ENCODE measurements around the gene CA11.

CA11 gene

DNA sequence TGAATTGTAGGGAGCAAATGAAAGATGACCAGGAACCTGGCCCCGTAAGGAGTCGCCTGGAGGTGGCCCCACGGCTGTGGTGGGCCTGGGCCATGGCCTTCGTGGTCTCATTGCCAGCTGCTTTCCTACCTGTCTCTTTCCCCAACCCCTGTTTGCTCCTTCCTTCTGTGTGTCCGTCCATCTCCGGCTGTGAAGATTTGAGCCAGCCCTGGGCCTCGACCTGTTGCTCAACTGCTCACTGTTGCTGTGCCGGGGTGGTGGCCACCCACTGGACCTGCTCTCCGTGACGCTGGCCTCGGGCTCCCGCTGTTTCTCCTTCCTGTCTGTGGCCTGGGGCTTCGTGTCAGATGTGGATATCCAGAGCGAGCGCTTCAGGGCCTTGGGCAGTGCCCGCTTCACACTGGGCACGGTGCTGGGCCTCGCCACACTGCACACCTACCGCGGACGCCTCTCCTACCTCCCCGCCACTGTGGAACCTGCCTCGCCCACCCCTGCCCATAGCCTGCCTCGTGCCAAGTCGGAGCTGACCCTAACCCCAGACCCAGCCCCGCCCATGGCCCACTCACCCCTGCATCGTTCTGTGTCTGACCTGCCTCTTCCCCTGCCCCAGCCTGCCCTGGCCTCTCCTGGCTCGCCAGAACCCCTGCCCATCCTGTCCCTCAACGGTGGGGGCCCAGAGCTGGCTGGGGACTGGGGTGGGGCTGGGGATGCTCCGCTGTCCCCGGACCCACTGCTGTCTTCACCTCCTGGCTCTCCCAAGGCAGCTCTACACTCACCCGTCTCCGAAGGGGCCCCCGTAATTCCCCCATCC lies 17.3 kb downstream of the CA11 start:
- no peak for DNase-seq (ENCODE audit: low read depth)

DNA sequence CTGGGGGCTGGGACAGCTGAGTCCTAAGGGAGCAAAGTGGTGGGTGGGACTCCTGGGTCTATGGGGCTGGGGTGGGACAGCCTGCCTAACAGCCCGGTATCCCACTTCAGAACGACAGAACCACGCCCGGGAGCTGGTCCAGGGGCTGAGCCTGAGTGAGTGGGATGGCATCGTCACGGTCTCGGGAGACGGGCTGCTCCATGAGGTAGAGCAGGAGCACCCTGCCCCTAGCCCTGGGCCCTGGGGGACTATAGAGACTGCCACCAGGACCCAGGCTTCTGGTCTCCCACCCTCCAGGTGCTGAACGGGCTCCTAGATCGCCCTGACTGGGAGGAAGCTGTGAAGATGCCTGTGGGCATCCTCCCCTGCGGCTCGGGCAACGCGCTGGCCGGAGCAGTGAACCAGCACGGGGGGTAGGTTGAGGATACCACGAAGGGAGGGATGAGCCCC lies 18.1 kb downstream of the CA11 start:
- DNase-seq (ENCODE audit: low read depth): no peak

DNA sequence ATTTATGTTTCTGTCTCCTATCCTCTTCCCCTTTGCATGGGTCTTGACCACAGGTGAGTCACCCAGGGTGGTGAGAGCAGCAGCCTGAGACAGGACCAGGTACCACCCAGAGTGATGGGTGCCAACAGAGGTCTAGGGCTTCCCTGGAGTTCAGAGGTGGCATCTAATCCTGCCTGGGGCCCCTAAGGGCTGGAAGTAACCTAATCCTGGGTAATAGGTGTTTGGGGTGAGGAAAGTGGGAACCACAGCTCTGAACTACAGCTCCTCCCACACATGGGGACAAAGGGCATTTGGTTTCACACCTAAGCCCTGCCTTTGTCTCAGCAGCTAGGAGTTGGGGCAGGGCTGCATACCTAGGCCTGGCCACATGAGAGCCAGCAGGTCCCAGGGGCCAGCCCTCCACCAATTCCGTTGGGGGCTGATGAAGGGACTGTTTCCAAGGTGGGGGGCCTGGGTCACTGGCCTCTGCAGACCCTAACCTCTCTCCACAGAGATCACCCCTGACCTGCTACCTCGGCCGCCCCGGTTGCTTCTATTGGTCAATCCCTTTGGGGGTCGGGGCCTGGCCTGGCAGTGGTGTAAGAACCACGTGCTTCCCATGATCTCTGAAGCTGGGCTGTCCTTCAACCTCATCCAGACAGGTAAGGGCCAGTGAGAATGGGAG lies 18.7 kb downstream of the CA11 start:
- no peak for DNase-seq (ENCODE audit: low read depth)

DNA sequence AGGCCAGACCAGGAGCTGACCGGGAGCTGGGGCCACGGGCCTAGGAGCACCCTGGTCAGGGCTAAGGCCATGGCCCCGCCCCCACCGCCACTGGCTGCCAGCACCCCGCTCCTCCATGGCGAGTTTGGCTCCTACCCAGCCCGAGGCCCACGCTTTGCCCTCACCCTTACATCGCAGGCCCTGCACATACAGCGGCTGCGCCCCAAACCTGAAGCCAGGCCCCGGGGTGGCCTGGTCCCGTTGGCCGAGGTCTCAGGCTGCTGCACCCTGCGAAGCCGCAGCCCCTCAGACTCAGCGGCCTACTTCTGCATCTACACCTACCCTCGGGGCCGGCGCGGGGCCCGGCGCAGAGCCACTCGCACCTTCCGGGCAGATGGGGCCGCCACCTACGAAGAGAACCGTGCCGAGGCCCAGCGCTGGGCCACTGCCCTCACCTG lies 20.1 kb downstream of the CA11 start:
- DNase-seq (ENCODE audit: low read depth): no peak

DNA sequence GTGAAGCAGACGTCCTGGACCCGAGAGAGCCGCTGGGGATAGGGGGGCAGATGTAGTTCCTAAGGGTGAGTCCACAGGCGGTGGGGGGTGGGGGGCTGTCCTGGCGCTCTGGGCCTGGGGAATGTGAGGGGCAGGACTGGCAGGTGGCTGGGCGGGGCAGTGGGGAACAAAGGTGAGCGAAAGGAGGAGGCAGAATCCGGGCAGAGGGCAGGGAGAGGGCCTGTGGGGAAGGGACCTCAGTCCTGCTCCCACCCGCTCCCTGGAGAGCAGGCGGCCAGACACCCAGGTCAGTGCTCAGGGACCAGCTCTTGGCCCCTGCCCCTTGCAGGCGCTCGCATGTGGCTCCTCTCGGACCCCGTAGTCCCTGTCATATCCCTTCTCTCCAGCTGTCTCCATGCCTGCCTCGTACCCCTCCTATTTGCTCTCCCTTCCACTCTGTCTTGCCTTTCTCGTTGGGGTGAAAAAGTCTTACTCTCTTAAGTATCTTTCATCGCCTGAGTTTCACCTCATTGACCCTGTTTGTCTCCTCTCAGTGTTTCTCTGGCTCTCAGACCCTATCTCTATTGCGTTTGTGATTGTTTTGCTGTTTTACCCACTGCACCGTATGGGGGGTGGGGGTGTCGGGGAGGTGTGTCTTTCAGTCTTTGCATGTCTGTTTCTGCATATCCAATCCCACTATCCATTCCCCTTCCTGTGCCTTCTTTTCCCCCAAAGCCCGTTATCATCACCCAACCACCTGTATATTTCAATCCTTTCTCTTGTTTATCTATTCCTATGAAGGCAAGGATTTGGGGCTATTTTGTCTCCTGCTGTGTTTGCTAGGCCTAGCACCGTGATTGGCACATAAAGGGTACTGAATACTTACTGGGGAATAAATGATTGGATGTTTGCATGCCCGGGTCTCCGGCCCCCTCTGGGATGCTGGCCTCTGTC lies 20.9 kb downstream of the CA11 start:
- no peak for DNase-seq (ENCODE audit: low read depth)

DNA sequence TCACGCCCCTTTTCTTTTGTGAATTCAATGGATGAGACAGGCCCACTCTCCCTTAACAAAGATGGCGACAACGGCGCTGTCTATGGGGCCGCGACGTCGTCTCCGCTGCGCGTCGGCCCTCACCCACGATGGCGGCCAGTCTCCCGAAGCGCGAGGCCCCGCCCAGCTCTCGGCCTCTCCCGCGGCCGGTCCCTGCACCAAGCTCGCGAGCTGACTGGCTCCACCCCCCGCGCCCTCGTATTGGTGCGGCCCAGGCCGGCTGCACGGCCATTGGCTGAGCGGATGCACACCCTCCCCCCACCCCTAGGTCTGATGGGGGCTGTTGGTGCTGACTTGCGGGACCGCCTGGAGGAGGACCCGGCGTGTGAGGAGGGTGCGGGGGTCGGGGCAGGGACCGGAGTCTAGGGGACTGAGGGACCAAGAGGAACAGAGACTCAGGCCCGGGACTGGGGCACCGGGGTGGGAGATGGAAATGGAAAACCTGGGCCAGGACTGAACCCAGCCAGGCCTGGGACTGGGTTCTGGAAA lies 21.9 kb downstream of the CA11 start:
- DNase-seq (ENCODE audit: low read depth): peak; percentile 86

DNA sequence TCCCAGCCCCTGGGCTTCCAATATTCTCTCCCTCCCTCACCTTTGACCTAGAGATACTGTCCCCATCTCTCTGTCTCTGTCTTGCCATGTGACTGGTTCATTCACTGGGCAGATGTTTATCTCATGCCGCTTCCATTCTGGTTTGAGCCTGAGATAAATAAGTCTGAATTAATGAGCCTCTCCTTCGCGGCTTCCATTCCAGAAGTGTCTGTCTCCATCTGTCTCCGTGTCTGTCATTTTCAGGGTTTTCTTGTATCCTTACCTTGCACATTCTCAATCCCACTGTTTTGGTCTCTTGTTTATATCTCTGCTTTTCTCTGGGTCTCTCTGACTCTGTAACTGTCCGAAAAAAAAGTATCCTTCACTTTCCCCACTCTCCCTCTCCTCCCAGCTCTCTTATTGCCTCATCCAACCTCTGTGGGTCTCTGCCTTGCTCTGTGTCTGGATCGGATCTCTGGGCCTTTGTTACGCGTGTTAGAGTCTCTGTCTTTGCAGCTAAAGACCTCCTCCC lies 22.4 kb downstream of the CA11 start:
- no peak for DNase-seq (ENCODE audit: low read depth)

DNA sequence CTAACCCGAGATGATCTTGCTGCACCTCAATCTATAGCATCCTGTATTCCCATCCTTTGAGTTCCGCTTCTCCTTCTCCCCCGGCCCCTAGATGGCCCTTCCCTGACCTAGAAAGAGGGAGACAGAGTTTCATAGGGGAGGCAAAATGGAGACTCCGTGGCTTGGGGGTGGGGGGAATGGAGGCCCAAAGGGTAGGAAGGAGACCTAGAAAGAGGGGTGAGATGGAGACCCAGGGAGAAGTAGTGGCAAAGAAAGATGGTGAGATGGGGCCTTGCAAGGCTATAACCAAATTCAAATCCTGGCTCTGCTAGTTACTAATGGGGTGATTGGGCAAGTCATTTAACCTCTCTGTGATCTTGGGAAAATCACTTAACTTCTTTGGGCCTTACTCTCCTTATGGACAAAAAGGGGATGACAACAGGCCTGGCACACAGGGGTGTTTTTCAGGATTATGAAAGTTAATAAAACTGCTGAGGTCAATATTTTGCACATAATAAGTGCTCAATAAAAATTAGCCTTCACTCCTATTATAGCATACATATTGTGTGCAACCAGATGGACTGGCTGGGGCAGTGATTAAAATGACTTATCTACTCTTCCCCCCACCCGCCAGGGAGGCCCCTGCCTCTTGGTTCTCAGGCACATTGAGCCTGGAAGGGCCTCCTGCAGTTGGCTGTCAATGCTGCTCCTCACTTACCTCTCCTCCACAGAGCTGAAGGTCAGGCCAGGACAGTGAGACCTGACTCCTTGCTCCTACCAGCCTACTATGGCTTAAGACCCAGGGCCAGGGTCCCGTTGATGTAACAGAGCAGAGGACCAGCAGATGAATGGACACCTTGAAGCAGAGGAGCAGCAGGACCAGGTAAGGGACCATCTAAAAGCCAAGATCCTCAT lies 26.0 kb downstream of the CA11 start:
- no peak for DNase-seq (ENCODE audit: low read depth)

DNA sequence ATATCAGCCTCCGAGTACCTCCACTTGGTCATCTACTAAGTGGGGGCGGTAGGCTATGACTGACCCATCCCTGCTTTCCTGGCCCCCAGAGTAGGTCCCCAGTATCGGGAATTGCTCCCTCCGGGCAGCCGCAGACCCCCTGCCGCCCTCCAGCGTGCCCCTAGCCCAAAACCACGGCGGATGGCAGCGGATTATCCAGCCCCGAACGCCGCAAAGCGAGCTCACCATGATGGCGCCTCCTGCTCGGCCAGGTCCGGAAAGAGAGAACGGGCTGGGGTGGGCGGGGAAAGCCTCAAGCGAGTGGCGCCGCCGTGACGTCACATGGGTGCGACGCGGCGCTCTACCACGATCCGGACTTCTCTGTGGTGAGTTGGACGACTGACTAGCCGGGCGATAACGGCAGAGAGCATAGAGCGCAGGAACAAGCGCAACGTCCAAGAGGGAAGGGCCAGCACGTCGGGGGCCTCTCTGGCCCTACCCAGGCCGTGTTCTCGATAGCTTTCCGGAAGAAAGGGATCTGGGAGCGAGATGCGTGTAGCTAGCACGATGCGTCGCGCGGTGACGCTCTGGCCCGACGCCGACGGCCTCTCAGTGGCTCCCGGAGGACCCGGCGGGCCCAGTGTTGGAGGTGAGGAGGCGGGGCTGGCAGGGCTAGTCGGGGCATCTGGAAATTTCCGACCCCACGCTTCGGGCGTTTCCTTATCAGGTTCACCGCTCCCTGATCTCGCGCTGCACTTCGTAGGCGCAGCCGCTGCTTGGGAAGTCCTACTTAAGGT lies 26.9 kb downstream of the CA11 start, which contains the start of the genes RPL18 and SPHK2:
Gene RPL18, minus strand, starts transcription at position 263 of the 776 bp plus-strand sequence. Its CDS starts 35 bp downstream, at position 228.
Gene SPHK2, plus strand, starts transcription at position 591 of the 776 bp plus-strand sequence. CDS start 1,009 bp downstream, outside the sequence.
- DNase-seq (ENCODE audit: low read depth): peak; percentile 91

DNA sequence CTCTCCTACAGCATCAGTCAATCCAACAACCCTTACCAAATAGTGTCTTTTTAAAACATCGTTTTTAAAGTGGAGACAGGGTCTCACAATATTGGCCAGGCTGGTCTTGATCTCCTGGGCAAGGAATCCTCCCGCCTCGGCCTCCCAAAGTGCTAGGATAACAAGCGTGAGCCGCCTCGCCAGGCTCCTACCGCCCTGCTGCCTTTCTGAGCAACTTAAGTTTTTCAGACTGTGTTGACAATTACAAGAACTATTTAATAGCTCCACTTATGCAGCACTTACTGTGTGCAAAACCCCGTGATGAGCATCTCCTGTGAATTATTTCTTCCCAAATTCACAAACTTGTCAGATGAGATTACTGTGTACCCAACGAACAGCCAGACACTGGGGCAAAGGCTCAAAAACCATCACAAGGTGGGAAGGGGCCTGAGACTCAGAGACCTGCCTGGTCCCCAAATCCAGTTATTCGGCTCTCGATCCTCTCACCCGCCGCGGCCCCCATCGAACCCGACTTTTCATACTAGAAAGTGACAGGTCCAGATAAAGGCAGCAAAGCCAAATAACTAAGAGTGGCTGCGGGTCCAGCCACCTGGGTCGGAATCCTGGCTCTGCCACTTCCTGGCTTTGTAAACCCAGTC lies 27.6 kb downstream of the CA11 start:
- no peak for DNase-seq (ENCODE audit: low read depth)

DNA sequence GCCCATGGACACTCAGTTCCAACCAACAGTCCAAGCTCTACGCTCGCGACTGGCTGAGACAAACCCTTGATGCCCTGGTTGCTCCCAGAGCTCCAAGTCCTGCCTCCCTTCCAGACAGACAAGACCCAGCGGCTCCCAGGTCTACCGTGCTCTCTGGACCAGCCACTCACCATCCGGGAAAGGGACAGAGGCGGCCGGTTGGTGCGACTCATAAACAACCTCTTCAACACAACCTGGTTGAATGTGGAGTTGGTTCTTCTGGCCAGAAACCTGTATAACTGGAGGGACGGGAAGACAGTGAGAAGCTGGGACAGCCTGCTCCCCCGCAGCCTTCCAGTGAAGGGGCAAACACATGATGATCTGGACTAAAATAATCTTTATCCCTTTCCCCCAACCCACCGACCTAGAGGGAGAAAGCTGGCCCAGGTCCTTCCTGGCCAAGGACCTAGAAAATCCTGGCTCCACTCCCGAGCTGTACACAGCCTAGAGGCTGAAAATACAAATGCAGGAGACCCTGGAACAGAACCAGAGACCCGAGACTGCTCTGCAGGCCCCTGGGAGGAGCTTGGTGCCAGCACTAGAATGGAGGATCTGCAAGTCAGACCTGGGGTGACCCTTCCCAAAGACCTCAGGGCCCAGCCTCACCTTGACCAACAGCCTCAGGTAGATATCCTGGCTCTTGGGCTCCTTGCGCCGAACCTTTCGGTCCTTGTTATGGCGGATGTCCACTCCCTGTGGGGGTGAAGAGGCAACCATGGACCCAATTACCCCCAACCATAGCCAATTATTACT lies 28.6 kb downstream of the CA11 start:
- no peak for DNase-seq (ENCODE audit: low read depth)

DNA sequence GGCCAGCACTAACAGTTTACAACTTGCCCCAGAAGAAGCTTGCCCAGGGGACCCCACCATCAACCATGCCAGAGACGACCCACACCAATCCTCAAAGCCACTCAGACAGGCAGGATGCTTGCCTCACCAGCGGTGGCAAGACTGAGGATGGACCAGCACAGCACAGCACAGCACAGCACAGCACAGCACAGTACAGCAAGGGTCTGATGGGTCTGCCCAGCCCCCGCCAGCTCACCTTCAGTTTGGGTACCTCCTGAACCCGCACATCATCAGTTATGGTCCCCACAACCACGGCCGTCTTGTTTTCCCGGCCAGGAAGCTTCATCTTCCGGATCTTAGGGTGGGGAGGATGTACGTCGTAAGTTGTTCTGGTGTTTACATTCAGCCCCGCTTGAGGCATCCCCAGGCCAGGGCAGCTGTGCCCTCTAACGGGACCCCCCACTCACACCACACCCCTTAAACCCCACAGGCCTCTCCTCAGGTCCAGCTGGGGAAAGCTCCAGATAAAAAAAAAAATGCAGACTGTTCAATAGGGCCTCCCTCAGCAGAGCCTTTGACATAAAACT lies 29.4 kb downstream of the CA11 start:
- DNase-seq (ENCODE audit: low read depth): no peak

DNA sequence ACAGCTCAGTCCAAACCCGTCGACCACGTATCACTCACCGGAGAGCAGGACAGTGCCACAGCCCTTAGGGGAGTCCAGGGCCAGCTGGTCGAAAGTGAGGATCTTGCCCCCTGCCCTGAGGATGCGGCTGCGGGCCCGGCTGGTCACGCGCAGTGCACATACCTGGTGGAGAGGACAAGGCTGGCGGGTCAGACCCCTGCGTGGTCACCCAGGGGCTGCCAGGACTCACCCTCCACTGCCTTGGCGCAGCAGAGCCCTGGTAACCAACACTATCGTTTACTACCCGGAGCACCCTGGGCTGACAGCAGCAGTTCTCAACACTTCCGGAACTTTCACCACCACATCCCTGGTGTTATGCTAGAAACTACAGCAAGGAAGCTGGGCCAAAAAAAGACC lies 29.9 kb downstream of the CA11 start:
- no peak for DNase-seq (ENCODE audit: low read depth)

DNA sequence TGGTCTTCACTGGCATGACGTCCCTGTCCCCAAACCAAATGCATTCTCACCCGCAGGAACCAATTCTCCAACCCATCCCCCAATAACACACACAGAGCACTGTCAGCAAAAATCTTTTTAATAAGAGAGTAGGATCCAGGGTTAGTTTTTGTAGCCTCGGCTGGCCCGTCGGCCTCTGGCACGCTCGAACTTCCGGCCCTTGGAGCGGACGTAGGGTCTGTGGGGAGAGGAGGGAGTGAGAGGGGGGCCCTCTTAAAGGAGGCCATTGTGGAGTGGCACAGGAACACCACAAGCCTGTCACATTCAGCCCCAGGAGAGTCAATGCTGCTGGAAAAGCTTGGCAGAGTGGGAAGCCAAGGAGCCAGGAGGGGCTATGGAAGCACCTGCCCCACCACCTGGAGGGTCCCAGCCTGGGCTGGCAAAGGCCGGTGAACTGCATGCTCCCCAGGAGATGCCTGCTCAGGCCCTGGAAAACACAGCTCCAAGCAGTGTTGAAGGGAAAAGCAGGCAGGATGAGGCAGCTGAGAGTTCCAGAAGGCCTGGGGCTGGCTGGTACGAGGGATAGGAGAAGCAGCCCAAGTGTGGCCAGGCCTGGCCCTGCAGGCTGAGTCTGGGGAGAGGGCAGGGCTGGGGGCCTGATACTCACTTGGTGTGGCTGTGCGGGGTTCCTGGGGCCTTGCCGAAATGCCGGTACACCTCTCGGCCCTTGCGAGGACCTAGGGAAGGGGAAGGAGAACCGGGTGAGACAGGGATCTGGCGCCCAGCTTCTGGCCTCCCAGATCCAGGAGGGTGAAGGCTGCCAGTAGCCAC lies 30.6 kb downstream of the CA11 start:
- no peak for DNase-seq (ENCODE audit: low read depth)

DNA sequence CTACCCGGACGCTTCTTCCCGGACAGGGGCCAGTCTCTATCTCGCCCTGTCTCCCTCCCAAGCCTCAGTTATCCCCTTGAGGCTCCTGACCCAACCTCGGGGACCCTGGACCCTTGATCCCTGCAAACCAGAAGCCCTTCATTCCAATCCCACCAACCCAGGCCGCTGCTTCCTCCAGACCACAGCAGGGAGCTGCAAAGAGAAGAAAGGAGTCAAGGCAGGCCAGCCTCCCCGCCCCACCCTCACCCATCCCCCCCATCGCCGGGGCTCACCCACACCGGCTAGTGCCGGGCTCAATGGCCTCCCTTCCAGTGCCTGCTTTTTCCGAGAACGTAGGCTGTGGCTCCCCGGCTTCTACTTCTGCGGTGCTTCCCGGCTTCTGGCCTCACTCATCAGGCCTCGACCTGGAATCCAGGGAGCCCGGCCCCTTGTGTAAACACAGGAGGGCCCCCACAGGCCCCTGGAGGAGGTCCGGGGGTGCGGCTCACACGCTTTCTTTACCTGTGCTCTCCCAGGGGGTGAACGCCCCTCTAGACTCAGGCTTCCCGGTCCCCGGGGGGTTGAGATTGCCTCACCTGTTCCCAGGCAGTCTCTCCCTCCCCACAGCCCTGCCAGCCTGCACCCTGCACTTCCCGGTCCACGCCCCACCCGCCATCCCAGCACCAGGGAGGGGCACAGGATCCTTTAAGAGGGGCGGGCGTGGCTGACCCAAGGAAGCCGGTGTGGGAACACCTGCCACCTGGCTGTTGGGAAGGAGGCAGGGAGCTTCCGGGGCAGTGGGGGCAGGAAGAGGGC lies 31.4 kb downstream of the CA11 start, which contains the start of gene FAM83E:
Gene FAM83E, minus strand, starts transcription at position 641 of the 795 bp plus-strand sequence. CDS start 1,704 bp downstream, outside the sequence.
- no peak for DNase-seq (ENCODE audit: low read depth)

DNA sequence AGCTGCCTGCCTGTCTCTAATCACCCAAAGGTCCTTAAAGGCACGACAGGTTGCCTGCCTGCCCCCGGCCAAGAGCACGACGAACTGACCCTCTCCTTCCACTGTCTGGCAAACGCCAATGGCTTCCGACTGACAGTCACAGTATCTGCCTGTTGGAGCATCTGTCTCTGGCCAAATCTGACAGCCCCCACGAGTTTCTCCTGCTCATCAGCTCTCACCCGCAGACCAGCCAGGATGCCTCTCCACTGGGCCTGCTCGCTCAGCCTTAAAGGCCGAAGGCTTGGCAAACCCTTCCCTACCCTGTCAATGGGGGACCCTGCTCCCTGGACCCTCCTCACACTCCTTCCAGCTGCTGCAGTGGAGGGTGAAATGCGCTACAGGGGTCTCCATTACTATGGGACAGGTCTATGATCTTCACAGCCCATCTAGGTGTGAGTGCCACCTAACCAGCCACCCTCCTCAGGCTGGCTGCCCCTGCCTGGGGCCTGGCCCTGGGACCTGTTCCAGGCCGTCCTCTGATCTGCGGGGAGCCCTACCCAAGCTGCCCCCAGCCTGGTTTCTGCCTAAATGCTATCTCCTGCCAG lies 32.0 kb downstream of the CA11 start:
- DNase-seq (ENCODE audit: low read depth): no peak

Measured in stimulated activated CD8-positive, alpha-beta memory T cell treated with anti-CD3 and anti-CD28 coated beads, Interleukin-15, amount 100 ng/mL, for 1 hour (primary cell).